ENCODE results near the gene PIP5K1C. TPM values are rescaled to one million over a fixed set of nuclear protein-coding genes. Genes with fewer than 3 reads are reported as not detected.

The PIP5K1C gene
- polyA plus RNA-seq, 1 donor from 2014 or later: 7.1 TPM

DNA sequence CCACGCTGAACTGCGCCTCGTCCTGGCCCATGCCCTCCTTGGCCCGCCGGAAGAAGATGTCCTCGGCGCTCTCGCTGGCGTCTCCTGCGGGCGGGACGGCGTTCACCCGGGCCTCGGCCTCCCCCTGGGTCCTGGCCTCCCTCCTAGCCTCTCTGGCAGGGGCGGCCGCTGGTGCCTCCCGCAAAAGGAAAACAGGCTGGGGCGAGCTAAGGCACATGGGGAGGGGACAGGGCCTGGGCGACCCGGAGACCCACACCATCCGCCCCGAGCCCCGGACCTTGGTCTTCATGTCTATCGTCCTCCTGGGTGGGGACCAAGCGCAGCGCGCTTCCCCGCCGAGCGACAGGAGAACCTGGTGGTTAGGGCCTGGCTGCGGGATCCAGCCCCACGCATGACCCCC, 87.9 kb downstream of the PIP5K1C start:
- H3K27ac ChIP-seq (ENCODE audit: low read length): no peak overlapping the region
- H3K79me2 ChIP-seq (replicated peaks; ENCODE audit: insufficient read depth, low read length): no peaks in the 10 kb centered on the region
- H3K36me3 ChIP-seq (ENCODE audit: insufficient read depth, low read length): no peaks in the 10 kb centered on the region
- no peak overlapping the region for H2AFZ ChIP-seq (ENCODE audit: low read depth, low read length)
- H3K4me3 ChIP-seq (ENCODE audit: low read length): no peak overlapping the region
- H3F3A ChIP-seq (ENCODE audit: insufficient read depth, low read length, poor library complexity, severe bottlenecking): no peaks in the 10 kb centered on the region
- H3K4me2 ChIP-seq (ENCODE audit: low read length): no peak overlapping the region
- H3K27me3 ChIP-seq (ENCODE audit: insufficient read depth, low read depth, low read length): peaks cover 9% of the 10 kb centered on the region
- no peak overlapping the region for H3K9ac ChIP-seq (ENCODE audit: low read length)
- no peak for TF ChIP-seq EZH2 (IDR thresholded peaks at IDR 0.05; ENCODE audit: borderline replicate concordance, insufficient read depth, low read length, poor library complexity, severe bottlenecking)
- TF ChIP-seq TAF1 (IDR thresholded peaks at IDR 0.05; ENCODE audit: low read depth): no peak
- no peak for TF ChIP-seq REST (IDR thresholded peaks at IDR 0.05; ENCODE audit: borderline replicate concordance)
- TF ChIP-seq MXI1 (conservative IDR thresholded peaks at IDR 0.05; ENCODE audit: poor library complexity, severe bottlenecking): no peak
- TF ChIP-seq, protein P1, sequence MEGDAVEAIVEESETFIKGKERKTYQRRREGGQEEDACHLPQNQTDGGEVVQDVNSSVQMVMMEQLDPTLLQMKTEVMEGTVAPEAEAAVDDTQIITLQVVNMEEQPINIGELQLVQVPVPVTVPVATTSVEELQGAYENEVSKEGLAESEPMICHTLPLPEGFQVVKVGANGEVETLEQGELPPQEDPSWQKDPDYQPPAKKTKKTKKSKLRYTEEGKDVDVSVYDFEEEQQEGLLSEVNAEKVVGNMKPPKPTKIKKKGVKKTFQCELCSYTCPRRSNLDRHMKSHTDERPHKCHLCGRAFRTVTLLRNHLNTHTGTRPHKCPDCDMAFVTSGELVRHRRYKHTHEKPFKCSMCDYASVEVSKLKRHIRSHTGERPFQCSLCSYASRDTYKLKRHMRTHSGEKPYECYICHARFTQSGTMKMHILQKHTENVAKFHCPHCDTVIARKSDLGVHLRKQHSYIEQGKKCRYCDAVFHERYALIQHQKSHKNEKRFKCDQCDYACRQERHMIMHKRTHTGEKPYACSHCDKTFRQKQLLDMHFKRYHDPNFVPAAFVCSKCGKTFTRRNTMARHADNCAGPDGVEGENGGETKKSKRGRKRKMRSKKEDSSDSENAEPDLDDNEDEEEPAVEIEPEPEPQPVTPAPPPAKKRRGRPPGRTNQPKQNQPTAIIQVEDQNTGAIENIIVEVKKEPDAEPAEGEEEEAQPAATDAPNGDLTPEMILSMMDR (IDR thresholded peaks at IDR 0.05; ENCODE audit: poor library complexity, severe bottlenecking): no peak
- no peak for TF ChIP-seq SMC3 (conservative IDR thresholded peaks at IDR 0.05; ENCODE audit: poor library complexity)
- no peak for TF ChIP-seq EP300 (conservative IDR thresholded peaks at IDR 0.05; ENCODE audit: poor library complexity, severe bottlenecking)
- no peak for TF ChIP-seq RAD21 (conservative IDR thresholded peaks at IDR 0.05)
- no peak for TF ChIP-seq POLR2AphosphoS5 (IDR thresholded peaks at IDR 0.05)
- no peaks in the 10 kb centered on the region for H3K9me2 ChIP-seq (ENCODE audit: insufficient read depth, low read length)
- H3K9me3 ChIP-seq (ENCODE audit: low read length): no peaks in the 10 kb centered on the region
- H4K20me1 ChIP-seq (ENCODE audit: insufficient read depth): no peaks in the 10 kb centered on the region

DNA sequence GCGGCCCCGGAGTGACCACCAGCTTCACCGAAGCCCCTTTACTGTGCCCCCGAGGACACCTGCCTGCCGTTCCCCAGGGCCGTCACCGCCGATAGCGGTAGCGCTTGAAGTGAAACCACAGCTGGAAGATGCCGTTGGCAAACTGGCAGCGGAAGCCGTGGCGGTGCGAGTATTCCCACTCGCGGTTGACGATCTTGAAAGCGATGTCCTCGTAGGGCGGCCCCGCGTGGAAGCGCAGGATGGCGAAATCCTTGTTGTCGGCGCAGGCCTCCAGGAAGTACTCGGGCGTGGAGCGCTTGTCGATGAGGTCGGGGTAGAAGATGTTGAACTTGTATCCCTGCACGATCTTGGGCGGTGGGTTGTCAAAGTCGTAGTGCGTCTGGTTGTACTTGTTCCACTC, 88.4 kb downstream of the PIP5K1C start:
- no peak overlapping the region for H3K4me2 ChIP-seq (ENCODE audit: low read length)
- no peaks in the 10 kb centered on the region for H4K20me1 ChIP-seq (ENCODE audit: insufficient read depth)
- H3K4me3 ChIP-seq (ENCODE audit: low read length): no peak overlapping the region
- no peak overlapping the region for H3K9ac ChIP-seq (ENCODE audit: low read length)
- no peaks in the 10 kb centered on the region for H3K79me2 ChIP-seq (replicated peaks; ENCODE audit: insufficient read depth, low read length)
- no peaks in the 10 kb centered on the region for H3K36me3 ChIP-seq (ENCODE audit: insufficient read depth, low read length)
- no peaks in the 10 kb centered on the region for H3K9me3 ChIP-seq (ENCODE audit: low read length)
- H2AFZ ChIP-seq (ENCODE audit: low read depth, low read length): no peak overlapping the region
- H3K9me2 ChIP-seq (ENCODE audit: insufficient read depth, low read length): no peaks in the 10 kb centered on the region
- H3K27me3 ChIP-seq (ENCODE audit: insufficient read depth, low read depth, low read length): peaks cover 14% of the 10 kb centered on the region
- H3F3A ChIP-seq (ENCODE audit: insufficient read depth, low read length, poor library complexity, severe bottlenecking): no peaks in the 10 kb centered on the region
- TF ChIP-seq EZH2 (IDR thresholded peaks at IDR 0.05; ENCODE audit: borderline replicate concordance, insufficient read depth, low read length, poor library complexity, severe bottlenecking): no peak
- TF ChIP-seq TAF1 (IDR thresholded peaks at IDR 0.05; ENCODE audit: low read depth): no peak
- TF ChIP-seq REST (IDR thresholded peaks at IDR 0.05; ENCODE audit: borderline replicate concordance): no peak
- TF ChIP-seq, protein P1 (IDR thresholded peaks at IDR 0.05; ENCODE audit: poor library complexity, severe bottlenecking): no peak
- TF ChIP-seq MXI1 (conservative IDR thresholded peaks at IDR 0.05; ENCODE audit: poor library complexity, severe bottlenecking): no peak
- TF ChIP-seq POLR2AphosphoS5 (IDR thresholded peaks at IDR 0.05): no peak
- no peak overlapping the region for H3K27ac ChIP-seq (ENCODE audit: low read length)
